HG03066 (cell line): ENCODE measurements around the gene TRIM26.
"Not testable (repeated sequence)": the region's sequence is repeated elsewhere in the genome, so short reads cannot be mapped to it uniquely, and the experiment has no call there.

Experiments used
- ATAC-seq: cut with Tn5 transposase; IDR thresholded peaks from one replicate; pipeline ENCODE4 v1.9.1; 2021; ENCODE audit warnings: low read depth; ENCODE audit not compliant: unreplicated experiment

TRIM26 gene

GRCh38 chr6:30156262-30156599 is 57.0 kb downstream of the TRIM26 start:
- ATAC-seq: no peak

DNA sequence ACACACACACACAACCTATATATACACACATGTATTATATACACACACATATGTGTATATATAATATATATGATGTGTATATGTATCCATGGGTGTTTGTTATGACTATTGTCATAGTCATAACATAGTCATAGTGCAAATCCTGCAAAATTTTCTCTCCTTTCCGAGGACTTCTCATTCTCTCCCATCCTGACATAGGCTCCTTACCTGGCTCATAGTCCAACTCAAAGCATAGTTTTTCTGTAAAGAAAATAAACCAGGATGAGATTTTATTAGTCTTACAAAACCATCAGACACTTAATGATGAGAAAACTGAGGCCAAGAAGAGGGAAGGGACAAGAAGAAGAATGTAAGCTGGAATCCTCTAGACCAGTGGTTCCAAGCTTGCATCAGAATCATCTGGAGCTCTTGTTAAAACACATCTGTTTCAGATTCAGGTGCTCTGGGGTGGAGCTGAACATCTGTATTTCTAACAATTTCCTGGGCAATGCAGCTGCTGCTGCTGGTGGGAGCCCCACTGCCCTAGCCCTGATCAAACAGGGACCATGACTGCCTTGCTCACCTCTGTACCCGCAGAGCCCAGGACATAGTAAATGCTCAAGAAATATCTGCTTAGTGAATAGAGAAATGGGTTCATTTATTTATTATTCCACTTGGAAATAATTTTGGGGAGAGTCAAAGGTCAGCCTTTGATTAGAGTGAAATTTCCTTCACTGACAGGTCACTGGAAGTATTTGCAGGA is 57.5 kb downstream of the TRIM26 start:
- no peak for ATAC-seq

- ATAC-seq: no peak
Observed at GRCh38 chr6:30154709-30155519, 58.3 kb downstream of the TRIM26 start.

- ATAC-seq: no peak
Observed at GRCh38 chr6:30154061-30154460, 59.1 kb downstream of the TRIM26 start.

DNA sequence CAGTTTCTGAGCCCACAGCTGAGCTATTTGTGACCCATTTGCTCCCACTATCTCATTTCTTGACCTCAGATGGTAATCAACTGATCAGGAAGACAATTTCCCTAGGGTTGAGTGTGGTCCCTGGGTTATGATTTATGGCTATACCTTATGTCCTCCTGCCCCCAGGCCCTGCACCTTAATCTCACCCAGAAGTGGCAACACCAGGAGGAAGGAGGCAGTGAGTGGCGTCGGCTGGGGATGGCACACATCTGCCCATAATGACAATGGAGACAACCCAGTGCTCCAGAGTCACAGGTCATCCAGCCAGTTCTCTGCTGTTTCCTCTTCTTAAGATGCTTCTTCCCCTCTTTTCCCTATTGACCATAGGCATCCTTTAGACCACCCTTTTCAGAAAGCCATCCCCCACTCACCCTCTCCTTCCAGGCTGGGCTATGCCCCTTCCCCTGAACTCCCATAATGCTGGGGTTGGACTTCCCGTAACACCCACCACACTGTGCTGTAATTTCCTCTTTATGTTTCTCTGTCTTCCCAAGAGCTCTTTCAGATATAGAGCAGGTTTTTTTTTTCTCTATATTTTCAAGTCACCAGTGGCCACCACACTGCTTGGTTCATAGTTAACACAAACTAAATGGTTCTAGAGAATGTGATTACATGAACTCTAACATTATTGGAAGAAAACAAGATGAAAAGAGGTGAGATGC is 60.1 kb downstream of the TRIM26 start:
- no peak for ATAC-seq

DNA sequence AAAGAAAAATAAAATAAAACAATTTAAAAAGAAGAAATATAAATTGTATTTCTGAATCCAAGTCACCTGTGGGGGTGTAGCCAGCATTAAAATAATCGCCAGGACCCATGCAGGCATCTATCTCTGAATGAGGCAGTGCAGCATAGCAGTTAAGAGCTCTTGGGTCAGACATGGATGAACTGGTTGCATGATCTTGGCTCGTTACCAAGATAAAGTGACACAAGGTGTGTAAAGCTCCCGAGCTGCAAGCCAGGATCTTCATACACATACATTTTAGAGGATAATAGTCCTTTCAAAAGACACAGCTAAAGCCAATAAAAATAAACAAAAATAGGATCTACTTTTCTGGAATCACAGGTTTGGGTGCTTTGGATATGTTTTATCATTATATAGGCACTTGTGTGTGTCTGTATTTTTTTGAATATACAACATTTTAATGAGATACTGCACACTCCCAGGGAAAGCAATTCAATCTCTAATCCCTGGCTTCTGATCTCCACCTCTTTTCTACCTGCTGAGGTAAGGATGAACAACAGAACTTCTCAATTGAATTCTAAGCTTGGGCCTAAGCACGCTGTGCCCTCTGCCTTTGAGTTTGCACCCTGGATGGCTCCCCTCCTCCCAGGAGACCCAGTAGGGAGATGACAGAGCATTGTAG is 61.1 kb downstream of the TRIM26 start:
- ATAC-seq: no peak

DNA sequence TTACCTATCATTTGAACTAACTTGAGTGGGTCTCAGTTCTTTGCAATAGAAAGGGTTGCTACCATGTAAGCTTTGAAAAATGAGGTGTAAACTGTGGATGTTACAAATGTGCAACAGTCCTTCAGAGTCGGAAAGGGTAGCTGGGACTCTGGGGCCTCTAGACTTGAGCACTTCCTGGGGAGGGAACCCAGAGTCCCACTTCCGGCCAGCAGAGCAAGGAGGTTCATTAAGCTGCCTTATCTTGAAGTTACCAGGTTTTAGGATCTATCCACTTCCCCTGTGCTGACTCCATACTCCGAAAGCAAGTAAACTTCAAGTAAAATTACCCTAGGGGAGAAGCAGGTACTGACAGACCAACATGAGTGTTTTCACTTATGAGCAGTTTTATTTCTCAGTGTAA is 61.6 kb downstream of the TRIM26 start:
- ATAC-seq: no peak

DNA sequence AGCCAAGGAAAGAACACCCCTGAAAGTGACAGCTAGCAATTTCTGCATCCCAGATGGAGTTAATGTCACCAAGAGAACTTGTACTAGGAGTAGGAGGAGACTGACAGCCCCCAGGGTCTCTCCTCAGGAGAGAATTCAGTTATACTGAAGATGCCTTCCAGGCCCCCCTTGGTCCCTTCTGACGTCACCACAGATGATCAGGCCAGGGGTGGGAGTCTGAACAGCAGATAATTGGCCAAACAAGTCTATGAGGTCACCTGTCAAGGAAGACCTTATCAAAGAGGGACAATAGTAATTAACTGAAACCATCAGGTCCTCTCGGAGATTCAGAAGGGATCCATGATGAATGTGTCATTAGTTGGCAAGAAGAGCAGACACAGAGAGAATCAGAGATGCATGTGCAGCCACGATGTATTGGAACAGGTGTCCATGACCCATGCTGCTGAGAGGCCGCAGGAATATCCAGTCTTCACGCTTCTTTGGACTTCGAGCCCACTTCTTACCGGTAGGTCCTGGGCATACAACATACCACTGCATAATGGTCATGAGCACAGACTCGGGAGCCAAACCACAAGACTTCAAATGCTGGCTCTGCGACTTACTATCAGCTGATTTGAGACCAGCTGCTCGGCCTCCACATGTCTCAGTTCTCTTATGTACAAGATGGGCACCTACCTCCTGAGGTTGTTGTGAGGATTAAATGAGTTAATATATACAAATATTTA is 62.4 kb downstream of the TRIM26 start:
- no peak for ATAC-seq

DNA sequence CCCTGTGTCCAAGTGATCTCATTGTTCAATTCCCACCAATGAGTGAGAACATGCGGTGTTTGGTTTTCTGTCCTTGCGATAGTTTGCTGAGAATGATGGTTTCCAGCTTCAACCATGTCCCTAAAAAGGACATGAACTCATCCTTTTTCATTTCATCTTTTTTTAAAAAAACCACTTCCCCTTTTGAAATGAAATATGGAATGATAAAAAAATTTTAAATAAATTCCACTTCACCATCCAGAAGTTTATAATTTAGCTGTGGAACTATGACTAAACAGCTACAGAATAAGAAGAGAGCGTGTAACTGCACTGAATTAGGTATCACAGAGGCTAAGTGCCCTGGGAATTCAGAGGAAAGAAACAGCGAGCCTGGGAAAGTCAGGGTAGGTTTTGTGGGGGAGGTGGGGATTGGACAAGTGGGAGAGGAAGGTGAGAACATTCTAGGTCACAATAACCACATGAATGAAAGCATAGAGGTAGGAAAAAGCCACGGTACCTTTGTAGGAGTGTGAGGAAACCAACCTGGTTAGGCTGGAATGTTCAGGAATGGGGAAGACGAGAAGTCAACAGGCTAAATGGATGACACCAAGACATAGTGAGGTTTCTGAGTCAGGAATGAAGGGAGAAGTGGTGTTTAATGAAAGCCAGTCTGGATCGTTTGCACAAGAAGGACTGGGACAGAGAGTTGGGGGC is 63.2 kb downstream of the TRIM26 start:
- no peak for ATAC-seq

- no peak for ATAC-seq
Observed at GRCh38 chr6:30149234-30149633, 64.0 kb downstream of the TRIM26 start.

GRCh38 chr6:30147096-30147495 is 66.1 kb downstream of the TRIM26 start:
- no peak for ATAC-seq

DNA sequence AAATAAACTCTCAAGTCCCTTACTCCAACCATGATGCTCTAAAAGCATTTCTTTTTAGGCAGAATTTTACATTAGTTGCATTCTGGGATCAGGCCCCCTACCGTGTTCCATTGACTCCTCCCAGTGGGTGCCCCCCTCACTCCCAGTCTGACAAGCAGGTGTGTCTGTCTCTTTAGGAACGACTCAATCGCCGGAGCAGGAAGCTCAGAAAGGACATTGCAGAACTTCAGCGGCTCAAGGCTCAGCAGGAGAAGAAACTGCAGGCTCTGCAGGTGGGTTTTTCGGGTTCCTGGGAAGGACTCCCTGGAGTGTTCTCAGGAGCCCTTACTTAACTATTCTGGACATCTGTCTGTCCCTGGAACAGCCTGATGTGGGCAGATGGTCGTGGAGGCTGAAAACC is 67.4 kb downstream of the TRIM26 start:
- no peak for ATAC-seq

- ATAC-seq: no peak
Observed at GRCh38 chr6:30144811-30145210, 68.4 kb downstream of the TRIM26 start.

- no peak for ATAC-seq
Observed at GRCh38 chr6:30143780-30144179, 69.4 kb downstream of the TRIM26 start.

- no peak for ATAC-seq
Observed at GRCh38 chr6:30142665-30143064, 70.5 kb downstream of the TRIM26 start.

- ATAC-seq: not testable (repeated sequence)
Observed at GRCh38 chr6:30140240-30140639, 73.0 kb downstream of the TRIM26 start.

DNA sequence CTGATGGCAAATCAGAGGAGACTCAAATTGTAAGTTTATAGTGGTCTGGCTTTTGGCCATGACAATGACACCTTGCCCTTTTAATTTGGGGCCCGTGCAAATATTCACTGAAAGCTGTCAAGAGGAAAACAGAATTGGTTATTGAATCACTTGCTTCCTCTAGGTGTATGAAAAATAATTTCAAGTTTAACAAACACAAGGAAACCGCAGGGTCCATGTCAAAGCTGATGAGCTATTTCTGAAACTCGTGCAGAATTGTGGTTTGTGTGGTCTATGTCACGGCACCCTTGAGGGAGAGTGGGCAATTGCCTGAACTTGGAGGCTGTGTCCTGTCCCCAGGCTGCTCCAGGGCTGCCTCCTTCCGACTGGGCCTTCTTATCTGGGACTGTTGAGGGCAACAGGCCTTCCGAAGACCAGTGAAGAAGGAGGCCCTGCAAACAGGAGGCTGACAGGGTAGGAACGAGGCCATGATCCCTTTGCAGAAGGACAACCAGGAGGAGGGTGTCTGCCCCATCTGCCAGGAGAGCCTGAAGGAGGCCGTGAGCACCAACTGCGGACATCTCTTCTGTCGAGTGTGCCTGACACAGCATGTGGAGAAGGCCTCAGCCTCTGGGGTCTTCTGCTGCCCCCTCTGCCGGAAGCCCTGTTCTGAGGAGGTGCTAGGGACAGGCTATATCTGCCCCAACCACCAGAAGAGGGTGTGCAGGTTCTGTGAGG is 76.5 kb downstream of the TRIM26 start:
- no peak for ATAC-seq

DNA sequence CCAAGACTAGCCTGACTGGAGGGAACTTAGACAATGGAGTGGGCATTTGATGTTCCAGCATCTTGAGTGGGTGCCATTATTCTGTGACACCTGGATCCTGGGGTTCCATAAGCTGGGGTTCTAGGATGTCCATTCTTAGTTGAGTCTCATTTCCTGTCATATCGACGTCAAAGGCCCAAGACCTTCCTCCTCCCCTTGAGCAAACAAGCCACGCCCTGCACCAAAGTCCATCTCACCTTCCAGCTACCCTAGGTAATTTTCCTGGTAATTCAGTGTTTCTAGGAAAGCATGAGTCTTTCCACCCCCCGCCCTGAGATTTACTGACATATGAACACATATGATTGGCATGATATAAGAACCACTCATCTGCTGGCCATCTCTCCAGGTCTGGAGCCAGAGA is 77.4 kb downstream of the TRIM26 start, which contains the start of gene TRIM40:
Gene TRIM40 (plus strand): TSS at position 384 of the 400 bp plus-strand sequence. CDS start 897 bp downstream, outside the sequence.
- ATAC-seq: no peak

DNA sequence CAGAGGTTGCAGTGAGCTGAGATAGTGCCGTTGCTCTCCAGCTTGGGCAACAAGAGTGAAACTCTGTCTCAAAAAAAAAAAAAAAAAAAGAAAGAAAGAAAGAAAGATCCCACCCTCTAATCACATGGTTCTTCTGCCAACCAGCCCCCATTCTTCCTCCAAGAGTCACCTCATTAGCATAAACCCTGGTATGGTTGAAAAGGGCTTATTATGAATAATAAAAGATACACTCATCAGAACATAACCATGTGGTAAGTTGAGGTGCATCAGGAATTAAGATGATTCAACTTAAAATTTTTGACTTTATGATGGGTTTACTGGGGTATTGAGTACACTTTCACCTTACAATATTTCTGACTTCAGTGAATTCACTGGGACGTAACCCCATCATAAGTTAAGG is 78.1 kb downstream of the TRIM26 start:
- no peak for ATAC-seq
